ENCODE data around the gene TTLL3. TPM values are rescaled to one million over a fixed set of nuclear protein-coding genes. Genes with fewer than 3 reads are reported as not detected.
A peak's percentile ranks its signal among the peaks of the same experiment; 100 is the strongest.
"Not testable (repeated sequence)": the region's sequence is repeated elsewhere in the genome, so short reads cannot be mapped to it uniquely, and the experiment has no call there.

TTLL3 gene
- total RNA-seq, 1 donor from 2014 or later, result 113 TPM

DNA sequence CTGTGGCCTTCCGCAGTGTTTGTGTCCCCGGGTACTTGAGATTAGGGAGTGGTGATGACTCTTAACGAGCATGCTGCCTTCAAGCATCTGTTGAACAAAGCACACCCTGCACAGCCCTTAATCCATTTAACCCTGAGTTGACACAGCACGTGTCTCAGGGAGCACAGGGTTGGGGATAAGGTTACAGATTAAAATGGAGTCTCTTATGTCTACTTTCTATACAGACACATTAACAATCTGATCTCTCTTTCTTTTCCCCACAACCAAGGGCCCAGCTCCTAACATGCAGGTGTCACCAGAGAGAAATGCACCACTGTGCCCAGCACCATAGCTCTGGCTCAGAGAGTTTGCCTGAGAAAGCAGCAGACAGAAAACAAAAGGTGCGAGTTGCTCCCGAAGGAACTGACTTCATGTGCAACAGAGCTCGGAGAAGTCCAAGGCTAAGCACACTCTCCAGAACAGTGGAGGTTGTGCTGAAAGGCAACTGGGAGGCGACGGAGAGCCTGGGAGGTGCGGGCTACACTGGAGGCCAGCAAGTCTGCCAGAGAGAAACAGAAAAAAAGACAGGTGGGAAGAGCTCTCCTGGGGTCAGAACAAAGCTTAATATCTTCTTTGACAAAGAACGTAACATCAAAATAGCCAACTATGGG, 44.4 kb downstream of the TTLL3 start:
- ATAC-seq; DNase-seq (ENCODE audit: low spot score); intact Hi-C loops (cut with DNase I): not testable (repeated sequence)

DNA sequence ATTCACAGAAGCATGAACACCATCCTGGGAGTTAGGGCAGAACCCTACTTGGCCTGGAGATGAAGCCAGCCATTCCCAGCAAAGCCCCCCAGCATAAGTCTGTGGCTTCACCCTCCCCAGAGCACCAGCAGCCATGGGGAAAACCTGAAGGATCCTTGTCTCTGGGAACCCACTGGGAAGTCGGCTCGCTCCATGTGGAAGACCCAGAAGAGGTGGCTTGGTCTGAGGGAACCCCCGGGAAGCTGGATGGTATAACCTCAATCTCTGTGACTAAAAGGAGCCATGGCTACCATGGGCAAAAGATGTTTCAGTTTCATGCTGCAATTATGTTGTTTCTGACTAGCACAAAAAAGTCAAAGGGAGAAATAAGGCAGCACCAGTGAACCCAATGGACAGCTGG, 45.5 kb downstream of the TTLL3 start:
- DNase-seq (ENCODE audit: low spot score), result no peak
- ATAC-seq, result no peak
- intact Hi-C loops (cut with DNase I), result no loop called here

GRCh38 chr3:9859530-9860025, 49.5 kb downstream of the TTLL3 start:
- no peak for ATAC-seq
- no peak for DNase-seq (ENCODE audit: low spot score)
- intact Hi-C loops (cut with DNase I), result no loop called here

- intact Hi-C loops (cut with DNase I), result no loop called here
- ATAC-seq (no peak), DNase-seq (ENCODE audit: low spot score) (no peak)
These were observed 51.1 kb downstream of the TTLL3 start for GRCh38 chr3:9861201-9861600.

- intact Hi-C loops (cut with DNase I), result no loop called here
- ATAC-seq (no peak), DNase-seq (ENCODE audit: low spot score) (no peak)
These were observed 51.6 kb downstream of the TTLL3 start for GRCh38 chr3:9861626-9862130.

GRCh38 chr3:9862391-9863057, 52.5 kb downstream of the TTLL3 start:
- ATAC-seq (peak; percentile 80), DNase-seq (ENCODE audit: low spot score) (peak; percentile 80)
- intact Hi-C loops (cut with DNase I), result no loop called here

DNA sequence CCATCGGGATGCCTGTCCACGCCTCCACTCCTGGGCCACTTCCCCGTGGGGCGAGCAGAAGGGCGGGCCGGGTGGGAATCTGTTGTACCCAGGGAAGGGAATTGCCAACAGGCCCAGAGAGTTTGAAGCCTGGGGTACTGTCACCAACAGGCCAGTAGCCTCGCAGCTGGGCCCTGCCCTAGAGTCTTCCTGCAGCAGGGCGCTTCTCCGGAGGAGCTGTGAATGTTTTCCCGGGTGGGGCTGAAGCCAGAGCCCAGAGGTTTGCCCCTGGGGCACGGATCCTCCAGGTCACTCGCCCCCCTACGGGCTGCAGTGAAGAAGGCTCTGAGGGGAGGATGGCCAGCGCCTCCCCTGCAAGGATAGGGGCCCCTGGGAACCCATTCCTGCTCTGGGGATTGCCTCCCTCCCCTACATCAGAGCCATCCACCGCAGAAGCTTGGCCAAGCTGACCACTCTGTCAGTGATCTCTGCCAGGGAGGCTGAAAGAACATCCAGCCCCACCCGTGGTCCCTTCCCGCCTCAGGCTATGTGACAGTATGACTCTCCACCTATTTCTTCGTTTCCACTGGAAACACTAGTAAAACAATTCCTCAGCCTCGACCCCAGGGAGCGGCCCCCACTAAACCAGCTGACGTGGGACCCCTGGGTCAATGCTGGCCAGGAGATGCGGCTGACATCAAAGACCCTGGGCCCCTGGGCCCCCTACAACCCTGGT, 53.2 kb downstream of the TTLL3 start:
- peak; percentile 11 for ATAC-seq
- DNase-seq (ENCODE audit: low spot score), result no peak
- intact Hi-C loops (cut with DNase I), result no loop called here

DNA sequence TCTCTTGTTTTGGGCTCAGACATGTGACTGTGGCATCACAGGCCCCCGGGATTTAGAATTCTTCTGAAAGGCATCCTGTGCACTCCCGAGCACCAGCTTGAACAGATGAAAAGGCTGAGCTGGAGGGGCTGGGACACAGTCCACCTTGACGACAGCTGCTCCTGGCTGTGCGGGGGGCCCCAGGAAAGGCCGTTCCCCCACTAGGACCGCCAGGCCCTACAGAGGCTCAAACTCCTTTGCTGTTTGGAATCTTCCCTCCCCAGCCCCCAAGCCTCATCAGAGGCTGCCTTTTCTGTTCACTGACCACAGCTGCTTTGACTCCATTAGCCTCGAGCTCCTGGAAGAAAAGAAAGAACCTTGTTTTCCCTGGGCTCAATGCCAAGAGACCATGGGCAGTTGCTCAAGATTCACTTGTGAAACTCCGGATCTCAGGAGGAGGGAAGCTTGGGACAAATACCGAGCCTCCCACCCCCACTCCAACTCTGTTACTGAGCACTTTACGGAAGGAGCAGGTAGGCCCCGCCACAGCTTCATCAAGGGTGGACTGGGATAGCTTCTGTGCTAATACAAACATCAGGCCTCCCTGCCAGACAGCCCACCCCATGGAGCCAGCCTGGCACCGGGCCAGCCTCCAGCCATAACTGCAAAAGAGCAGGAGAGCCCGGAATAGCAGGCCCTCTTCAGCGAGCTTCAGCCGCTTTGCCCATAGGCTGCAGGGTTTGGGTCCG, 54.3 kb downstream of the TTLL3 start:
- ATAC-seq, result peak; percentile 80
- intact Hi-C loops (cut with DNase I), result no loop called here
- peak; percentile 85 for DNase-seq (ENCODE audit: low spot score)

GRCh38 chr3:9865125-9865637, 55.1 kb downstream of the TTLL3 start:
- intact Hi-C loops (cut with DNase I); DNase-seq (ENCODE audit: low spot score); ATAC-seq: not testable (repeated sequence)

- DNase-seq (ENCODE audit: low spot score) (no peak), ATAC-seq (no peak)
- intact Hi-C loops (cut with DNase I), result no loop called here
These were observed 56.6 kb downstream of the TTLL3 start for GRCh38 chr3:9866639-9867038.

DNA sequence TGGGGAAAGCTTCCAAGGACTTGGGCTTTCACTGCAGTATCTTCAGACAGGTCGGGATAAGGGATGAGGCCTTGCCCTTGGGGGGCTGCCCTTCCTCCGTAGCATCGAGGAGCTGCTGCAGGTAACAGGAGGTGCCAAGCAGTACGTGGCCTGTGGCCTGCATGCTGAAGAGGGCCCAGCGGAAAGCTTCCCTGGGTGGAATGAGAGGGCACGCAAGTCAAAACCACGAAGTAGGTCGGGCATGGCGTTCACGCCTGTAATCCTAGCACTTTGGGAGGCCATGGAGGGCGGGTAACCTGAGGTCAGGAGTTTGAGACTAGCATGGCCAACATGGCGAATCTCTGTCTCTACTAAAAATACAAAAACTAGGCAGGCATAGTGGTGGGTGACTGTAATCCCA, 57.0 kb downstream of the TTLL3 start:
- no peak for DNase-seq (ENCODE audit: low spot score)
- intact Hi-C loops (cut with DNase I), result no loop called here
- no peak for ATAC-seq

DNA sequence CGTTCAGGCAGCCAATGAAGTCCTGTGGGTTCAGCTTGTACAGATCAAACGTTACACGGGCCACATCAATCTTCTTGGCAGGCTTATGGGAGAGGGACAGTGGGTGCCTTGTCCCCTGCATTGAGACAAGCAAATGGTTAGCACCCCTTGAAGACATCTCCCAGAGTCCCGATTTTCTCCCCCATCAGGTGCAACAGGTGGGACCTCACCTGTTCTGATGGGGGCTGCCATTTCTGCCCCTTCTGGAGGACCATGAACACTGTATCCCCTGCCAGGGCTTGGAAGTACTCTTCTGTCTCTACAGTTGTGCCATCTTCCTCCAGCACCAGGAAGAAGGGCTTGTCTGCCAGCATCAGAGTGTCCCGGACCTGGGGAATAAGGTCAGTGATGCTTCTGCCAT, 59.9 kb downstream of the TTLL3 start:
- no peak for ATAC-seq
- intact Hi-C loops (cut with DNase I), result no loop called here
- DNase-seq (ENCODE audit: low spot score), result no peak

DNA sequence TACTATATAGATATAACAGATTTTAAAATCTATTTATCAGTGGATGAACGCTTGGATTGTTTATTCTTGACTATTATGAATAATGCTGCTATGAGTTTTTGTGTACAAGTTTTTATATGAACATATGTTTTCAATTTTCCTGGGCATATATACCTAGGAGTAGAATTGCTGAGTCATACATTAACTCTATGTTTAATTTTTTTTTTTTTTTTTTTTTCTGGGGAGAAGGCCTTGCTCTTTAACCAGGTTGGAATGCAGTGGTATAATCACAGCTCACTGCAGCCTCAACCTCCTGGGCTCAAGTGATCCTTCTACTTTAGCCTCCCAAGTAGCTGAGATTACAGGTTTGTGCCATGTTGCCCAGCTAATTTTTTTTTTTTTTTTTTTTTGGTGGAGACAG, 60.9 kb downstream of the TTLL3 start:
- intact Hi-C loops (cut with DNase I), result no loop called here
- no peak for DNase-seq (ENCODE audit: low spot score)
- no peak for ATAC-seq

DNA sequence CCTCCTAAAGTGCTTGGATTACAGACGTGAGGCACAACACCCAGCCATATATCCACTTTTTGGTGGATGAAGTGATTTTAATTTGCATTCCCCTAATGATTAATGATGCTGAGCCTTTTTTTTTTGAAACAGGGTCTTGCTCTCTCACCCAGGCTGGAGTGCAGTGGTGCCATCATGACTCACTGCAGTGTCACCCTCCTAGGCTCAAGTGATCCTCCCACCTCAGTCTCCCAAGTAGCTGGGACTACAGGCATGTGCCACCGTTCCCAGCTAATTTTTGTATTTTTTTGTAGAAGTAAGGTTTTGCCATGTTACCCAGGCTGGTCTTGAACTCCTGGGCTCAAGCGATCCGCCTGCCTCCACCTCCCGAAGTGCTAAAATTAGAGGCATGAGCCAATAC, 62.0 kb downstream of the TTLL3 start:
- DNase-seq (ENCODE audit: low spot score); intact Hi-C loops (cut with DNase I); ATAC-seq: not testable (repeated sequence)

GRCh38 chr3:9875448-9875847, 65.4 kb downstream of the TTLL3 start:
- intact Hi-C loops (cut with DNase I), result no loop called here
- no peak for ATAC-seq
- DNase-seq (ENCODE audit: low spot score), result no peak

- ATAC-seq; DNase-seq (ENCODE audit: low spot score): not testable (repeated sequence)
- intact Hi-C loops (cut with DNase I), result loop anchor here (2.0 kb wide), 1 partner anchor 37 kb away; no protein-coding TSS in a partner anchor
These were observed 66.2 kb downstream of the TTLL3 start for GRCh38 chr3:9876255-9876654.

GRCh38 chr3:9876991-9877390, 66.9 kb downstream of the TTLL3 start:
- no peak for ATAC-seq
- DNase-seq (ENCODE audit: low spot score), result no peak

DNA sequence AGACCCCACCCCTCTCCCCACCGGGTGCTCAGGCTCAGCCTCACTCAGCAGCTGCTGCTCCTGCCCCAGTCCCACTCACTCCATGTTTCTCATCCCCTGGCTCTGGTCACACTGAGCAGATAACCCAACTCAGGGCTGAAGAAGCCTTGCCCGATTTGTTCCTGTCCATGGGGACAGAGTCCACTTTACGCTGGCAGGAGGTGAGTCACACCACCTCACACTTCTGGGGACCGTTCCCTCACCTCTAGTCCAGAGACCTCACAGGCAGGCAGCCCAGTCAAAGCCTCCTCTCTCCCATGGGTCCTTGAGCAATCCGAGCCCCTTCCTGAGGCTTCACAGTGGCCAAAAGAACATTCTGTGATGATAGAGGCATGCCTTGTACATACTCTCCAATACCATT, 68.6 kb downstream of the TTLL3 start:
- intact Hi-C loops (cut with DNase I), result no loop called here
- no peak for DNase-seq (ENCODE audit: low spot score)

More at GRCh38 chr3:9876991-9877390, 66.9 kb downstream of the TTLL3 start:
- intact Hi-C loops (cut with DNase I), result loop anchor here (2.0 kb wide), 1 partner anchor 38 kb away; no protein-coding TSS in a partner anchor

More for the DNA sequence above, 68.6 kb downstream of the TTLL3 start:
- peak; percentile 53 for ATAC-seq

All from sciatic nerve (tissue), 2 donors.